NCI-H69 (cell line): ENCODE results near the gene EPS8.
"Not testable (repeated sequence)": the region's sequence is repeated elsewhere in the genome, so short reads cannot be mapped to it uniquely, and the experiment has no call there.

ENCODE experiments used
- DNase-seq: peaks from one replicate; lab custom pipeline; 2025; lab: John Stamatoyannopoulos, UW

Gene EPS8

GRCh38 chr12:15797818-15798217 is 8.6 kb upstream of the EPS8 start:
- peak; percentile 10 for DNase-seq

GRCh38 chr12:15796493-15797141 is 7.4 kb upstream of the EPS8 start:
- DNase-seq: no peak

GRCh38 chr12:15794836-15795235 is 5.6 kb upstream of the EPS8 start:
- DNase-seq: no peak

- no peak for DNase-seq
Measured at GRCh38 chr12:15794196-15794595, 5.0 kb upstream of the EPS8 start.

GRCh38 chr12:15788233-15789219 is 662 bp downstream of the EPS8 start:
- peak; percentile 73 for DNase-seq

- no peak for DNase-seq
Measured at GRCh38 chr12:15787778-15788177, 1.4 kb downstream of the EPS8 start.

GRCh38 chr12:15786772-15787171 is 2.4 kb downstream of the EPS8 start:
- DNase-seq: no peak

- DNase-seq: no peak
Measured at GRCh38 chr12:15783288-15783687, 5.9 kb downstream of the EPS8 start.

- no peak for DNase-seq
Measured at GRCh38 chr12:15782667-15783066, 6.5 kb downstream of the EPS8 start.

GRCh38 chr12:15779925-15780324 is 9.3 kb downstream of the EPS8 start:
- no peak for DNase-seq

- no peak for DNase-seq
Measured at GRCh38 chr12:15778126-15778525, 11.1 kb downstream of the EPS8 start.

- DNase-seq: no peak
Measured at GRCh38 chr12:15777355-15778012, 11.7 kb downstream of the EPS8 start.

- no peak for DNase-seq
Measured at GRCh38 chr12:15776532-15776931, 12.7 kb downstream of the EPS8 start.

GRCh38 chr12:15774819-15775218 is 14.4 kb downstream of the EPS8 start:
- peak; percentile 74 for DNase-seq

GRCh38 chr12:15772405-15773018 is 16.7 kb downstream of the EPS8 start:
- peak; percentile 38 for DNase-seq

- no peak for DNase-seq
Measured at GRCh38 chr12:15770581-15770980, 18.6 kb downstream of the EPS8 start.

GRCh38 chr12:15770021-15770420 is 19.2 kb downstream of the EPS8 start:
- no peak for DNase-seq

- no peak for DNase-seq
Measured at GRCh38 chr12:15769586-15769985, 19.6 kb downstream of the EPS8 start.

- peak; percentile 8 for DNase-seq
Measured at GRCh38 chr12:15767301-15767700, 21.9 kb downstream of the EPS8 start.

GRCh38 chr12:15763328-15763727 is 25.9 kb downstream of the EPS8 start:
- no peak for DNase-seq

- DNase-seq: not testable (repeated sequence)
Measured at GRCh38 chr12:15762162-15762561, 27.0 kb downstream of the EPS8 start.

- DNase-seq: no peak
Measured at GRCh38 chr12:15757553-15758255, 31.5 kb downstream of the EPS8 start.
